Heart right ventricle (tissue), 16 donors: ENCODE results near the gene TULP4. TPM values are rescaled to one million over a fixed set of nuclear protein-coding genes. Genes with fewer than 3 reads are reported as not detected.

Experiments
- ATAC-seq, 8 donors: fragments of 200-7000 bp; cut with Tn5 transposase; one replicate each; pipeline ENCODE4 v1.9.1; 2020; ENCODE audit warnings: mild to moderate bottlenecking in 8 of 8, moderate library complexity in 8 of 8, moderate number of reproducible peaks in 1 of 8
- DNase-seq, 2 donors: peaks; one replicate each; pipeline ENCODE4 v3.0.0-alpha.2; 2020
- H3K27ac ChIP-seq, 10 donors: fragments of 200-600 bp; sonication (generic) in 2 of 10; one replicate each; pipeline versions ENCODE4 v1.5.0 to v1.8.0; 2020 to 2022; ENCODE audit warnings: mild to moderate bottlenecking in 3 of 10
- H3K27me3 ChIP-seq, 7 donors: fragments of 200-600 bp; one replicate each; pipeline ENCODE4 v1.8.0; 2021 to 2022; ENCODE audit warnings: mild to moderate bottlenecking in 2 of 7
- H3K36me3 ChIP-seq, 9 donors: fragments of 200-600 bp; sonication (generic) in 1 of 9; one replicate each; pipeline versions ENCODE4 v1.5.0 to v1.8.0; 2020 to 2022; ENCODE audit warnings: mild to moderate bottlenecking in 2 of 9
- H3K4me1 ChIP-seq, 9 donors: fragments of 200-600 bp; sonication (generic) in 1 of 9; one replicate each; pipeline versions ENCODE4 v1.5.0 to v1.8.0; 2020 to 2022; ENCODE audit warnings: mild to moderate bottlenecking in 4 of 9
- H3K4me3 ChIP-seq, 10 donors: fragments of 200-600 bp; sonication (generic) in 2 of 10; one replicate each; pipeline versions ENCODE4 v1.5.0 to v1.8.0; 2020 to 2022; ENCODE audit warnings: mild to moderate bottlenecking in 7 of 10, moderate library complexity in 2 of 10
- H3K9me3 ChIP-seq, 11 donors: fragments of 200-600 bp in 10 of 11; sonication (generic) in 2 of 11; one replicate each; pipeline versions ENCODE4 v1.5.0 to v1.8.0; 2013 to 2022; ENCODE audit warnings: mild to moderate bottlenecking in 2 of 11, control low read depth in 1 of 11, moderate library complexity in 1 of 11
- CTCF ChIP-seq, 9 donors: fragments of 200-600 bp; sonication (generic) in 2 of 9; IDR thresholded peaks; one replicate each; pipeline versions ENCODE4 v1.5.0 to v1.8.0; 2021 to 2022; ENCODE audit warnings: antibody characterized with exemption in 9 of 9, mild to moderate bottlenecking in 5 of 9, moderate library complexity in 1 of 9
- WGBS, 2 donors: extraction: QIAGEN DNeasy Blood & Tissue Kit; methylation state at CpG; one replicate each; pipeline ENCODE4 v1.1.7; 2013; ENCODE audit warnings: inconsistent platforms in 1 of 2; 5-methylcytosine and 5-hydroxymethylcytosine counted together
- intact Hi-C, 10 donors: fragments of 100-400 bp; cut with DNase I; formaldehyde crosslinking; loops; one replicate each; pipeline versions ENCODE4 v1.11.1 to v1.14.2; 2022
- polyA plus RNA-seq, 2 donors: library from polyadenylated mRNA; stranded (reverse); fragments of 200-250 nt; gene quantifications; one replicate each; pipeline ENCODE4 v1.2.3, GENCODE V29; 2013
- total RNA-seq, 10 donors: library from RNA; stranded (reverse); fragmentation: NEBNext Ultra II Directional in 3 of 10; extraction: Animal tissue kit (Norgen Biotek cat#: 25700) in 3 of 10; gene quantifications; one replicate each; pipeline versions ENCODE4 v1.2.1 to v1.2.4, GENCODE V29; 2021 to 2023
- donor health status: Arrhythmogenic right ventricular cardiomyopathy.
- donor health status: ischemic (EF 13 %, LVEDD 7.1; RV severe dilation, severe dysfunction).
- donor health status: healthy with polysubstance abuse.
- donor health status: DM: no; HTN: yes; CAD: no.
- donor health status: DM: no; HTN: no; CAD: no.
- donor health status: ischemic (EF 25% LVEDD 6.9; RV normal size, moderate dysfunction).
- donor health status: ischemic (EF 25% LVEDD 5.7; RV mildly dilated, moderate dysfunction).
- donor health status: healthy.
- donor health status: DM: yes; HTN: yes; CAD: no.
- donor health status: Ischemic cardiomyopathy.
- donor health status: ischemic (EF 35%, LVEDD 5.7; RV mildly dilated, moderate dysfunction).
- donor health status: nonischemic (EF 11% LVEDD 7.7; RV severe dilation, severe dysfunction).
- donor health status: DM: yes; HTN: yes; CAD: no.
- donor health status: PGD.
- donor health status: ischemic (EF 29% LVEDD 5.4; RV normal size, mild dysfunction).
- donor health status: nonischemic (EF 23%, LVEDD 6.1; RV moderate dilation, normal function).

TULP4 gene
- total and polyA plus RNA-seq, 12 donors = 2.1 to 127 (median 99.2) TPM

GRCh38 chr6:158405933-158406332 is 93.7 kb downstream of the TULP4 start:
- Histone ChIP-seq H3K4me3 (no peak overlapping the region), H3K36me3 (no peaks in the 10 kb centered on the region), H3K27me3 (no peaks in the 10 kb centered on the region), H3K9me3 (no peaks in the 10 kb centered on the region), H3K27ac (no peak overlapping the region), H3K4me1 (peaks cover 4 to 51% (median 32%) of the 10 kb centered on the region in 9 donors)
- 91 to 100% methylated on average over 2 of the region's 2 CpGs for WGBS, 2 donors
- ATAC-seq (no peak), DNase-seq (no peak)
- no peak for TF ChIP-seq CTCF (IDR thresholded peaks at IDR 0.05)
- intact Hi-C loops = no loop called here

GRCh38 chr6:158406736-158407135 is 94.5 kb downstream of the TULP4 start:
- no peak for DNase-seq
- no peaks in the 10 kb centered on the region for H3K27me3 ChIP-seq
- intact Hi-C loops = no loop called here

GRCh38 chr6:158408013-158408412 is 95.7 kb downstream of the TULP4 start:
- TF ChIP-seq CTCF (IDR thresholded peaks at IDR 0.05) = no peak
- no peak for ATAC-seq
- intact Hi-C loops = no loop called here
- DNase-seq = no peak
- Histone ChIP-seq H3K4me1 (peaks cover 4 to 38% (median 32%) of the 10 kb centered on the region in 9 donors), H3K27ac (peak overlapping the region in 8 of 10 donors; percentile 16 to 77 (median 40)), H3K9me3 (no peaks in the 10 kb centered on the region), H3K4me3 (no peak overlapping the region), H3K27me3 (no peaks in the 10 kb centered on the region), H3K36me3 (peaks cover 0 to 2% (median 0%) of the 10 kb centered on the region in 9 donors)
- WGBS, 2 donors = 92 to 93% methylated on average over 9 of the region's 9 CpGs

More at GRCh38 chr6:158406736-158407135, 94.5 kb downstream of the TULP4 start:
- no peaks in the 10 kb centered on the region for H3K9me3 ChIP-seq
- H3K27ac ChIP-seq = no peak overlapping the region
- H3K4me1 ChIP-seq = peaks cover 4 to 50% (median 36%) of the 10 kb centered on the region in 9 donors
- H3K36me3 ChIP-seq = no peaks in the 10 kb centered on the region
- no peak for TF ChIP-seq CTCF (IDR thresholded peaks at IDR 0.05)
- no peak overlapping the region for H3K4me3 ChIP-seq
- no peak for ATAC-seq
- WGBS, 2 donors = 75 to 95% methylated on average over 2 of the region's 2 CpGs

- H3K4me3 ChIP-seq = no peak overlapping the region
- H3K27me3 ChIP-seq = no peaks in the 10 kb centered on the region
- ATAC-seq = peak; percentile 79 to 94 (median 88)
- intact Hi-C loops = no loop called here
- peaks cover 0 to 8% (median 0%) of the 10 kb centered on the region in 9 donors for H3K36me3 ChIP-seq
- no peak for TF ChIP-seq CTCF (IDR thresholded peaks at IDR 0.05)
- no peaks in the 10 kb centered on the region for H3K9me3 ChIP-seq
- peak; percentile 61 to 66 for DNase-seq
- H3K27ac ChIP-seq = peak overlapping the region in 9 of 10 donors; percentile 18 to 77 (median 54)
- H3K4me1 ChIP-seq = peaks cover 4 to 38% (median 32%) of the 10 kb centered on the region in 9 donors
- 31 to 33% methylated on average over 9 of the region's 9 CpGs for WGBS, 2 donors
Observed at GRCh38 chr6:158408552-158409130, 96.4 kb downstream of the TULP4 start.
